B cell (primary cell): ENCODE results near the gene SLC48A1. TPM values are rescaled to one million over a fixed set of nuclear protein-coding genes. Genes with fewer than 3 reads are reported as not detected.

Source experiments
- ATAC-seq: fragments of 200-7000 bp; cut with Tn5 transposase; one replicate; pipeline ENCODE4 v1.10.0; 2021; ENCODE audit warnings: low read depth, mild to moderate bottlenecking, moderate number of reproducible peaks, moderate library complexity
- CTCF ChIA-PET: fragments of 350-600 bp; sonication (Branson Sonifier 250); formaldehyde crosslinking; loops from one replicate; lab custom pipeline; 2021; ENCODE audit warnings: antibody characterized with exemption, inconsistent platforms; lab: Charles Lee
- POLR2A ChIA-PET: fragments of 350-600 bp; sonication (Branson Sonifier 250); formaldehyde crosslinking; loops from one replicate; lab custom pipeline; 2021; ENCODE audit warnings: antibody characterized with exemption; lab: Charles Lee
- DNase-seq: peaks from one replicate; pipeline ENCODE4 v3.0.0; 2013
- H2AFZ ChIP-seq: 2 replicates; pipeline ENCODE4 v1.6.1; 2012; ENCODE audit warnings: mild to moderate bottlenecking, low read depth, low read length; ENCODE audit not compliant: insufficient read depth, poor library complexity, severe bottlenecking
- H3K27ac ChIP-seq, 2 donors: 1 replicate in 1 of 2; 2 replicates in 1 of 2; pipeline ENCODE4 v1.5.1; 2012 to 2013; ENCODE audit warnings: low read length in 2 of 2, mild to moderate bottlenecking in 2 of 2, moderate library complexity in 1 of 2
- H3K27me3 ChIP-seq, 4 experiments: fragments of 200-600 bp in 1 of 4; sonication (generic) in 1 of 4; replicated peaks in 1 of 4; 1 replicate in 2 of 4; 2 replicates in 2 of 4; pipeline versions ENCODE4 v1.6.1 to v1.7.0; 2013 to 2016; ENCODE audit warnings: low read length in 3 of 4, mild to moderate bottlenecking in 2 of 4, mixed read lengths in 1 of 4, moderate library complexity in 1 of 4; ENCODE audit not compliant: insufficient read depth in 4 of 4, control insufficient read depth in 3 of 4; ENCODE audit errors: control extremely low read depth in 1 of 4
- H3K36me3 ChIP-seq, 2 experiments: replicated peaks in 1 of 2; 1 replicate in 1 of 2; 2 replicates in 1 of 2; pipeline versions ENCODE4 v1.6.1 to v1.7.1; 2013; ENCODE audit warnings: low read length in 1 of 2; ENCODE audit not compliant: insufficient read depth in 2 of 2, control insufficient read depth in 1 of 2; ENCODE audit errors: control extremely low read depth in 1 of 2, extremely low read depth in 1 of 2
- H3K4me1 ChIP-seq, 2 donors: fragments of 200-600 bp in 1 of 2; sonication (generic) in 1 of 2; 1 replicate in 1 of 2; 2 replicates in 1 of 2; pipeline versions ENCODE4 v1.5.1 to v1.6.1; 2013 to 2017; ENCODE audit warnings: low read length in 2 of 2; ENCODE audit not compliant: control insufficient read depth in 2 of 2, insufficient read depth in 2 of 2
- H3K4me2 ChIP-seq: replicated peaks from 2 replicates; pipeline ENCODE3; 2012; ENCODE audit warnings: mild to moderate bottlenecking, low read depth, low read length; ENCODE audit not compliant: poor library complexity, severe bottlenecking
- H3K4me3 ChIP-seq, 5 experiments: fragments of 200-600 bp in 1 of 5; sonication (generic) in 1 of 5; 1 replicate in 3 of 5; 2 replicates in 2 of 5; pipeline versions ENCODE4 v1.5.1 to v1.7.0; 2011 to 2016; ENCODE audit warnings: low read length in 4 of 5, mild to moderate bottlenecking in 4 of 5, low read depth in 2 of 5, control low read depth in 1 of 5, moderate library complexity in 1 of 5; ENCODE audit not compliant: insufficient read depth in 1 of 5; ENCODE audit errors: control extremely low read depth in 1 of 5, extremely low read depth in 1 of 5
- H3K79me2 ChIP-seq: fragments of 200-600 bp; sonication (generic); one replicate; pipeline ENCODE4 v1.6.0; 2016; ENCODE audit warnings: low read length; ENCODE audit not compliant: control insufficient read depth, insufficient read depth
- H3K9ac ChIP-seq: fragments of 200-600 bp; sonication (generic); 2 replicates; pipeline ENCODE4 v1.6.1; 2017; ENCODE audit warnings: mild to moderate bottlenecking, low read length, moderate library complexity
- H3K9me3 ChIP-seq, 3 donors: one replicate each; pipeline versions ENCODE4 v1.6.1 to v1.7.1; 2013; ENCODE audit warnings: low read length in 2 of 3; ENCODE audit not compliant: control insufficient read depth in 2 of 3, insufficient read depth in 1 of 3; ENCODE audit errors: control extremely low read depth in 1 of 3
- H4K20me1 ChIP-seq: 2 replicates; pipeline ENCODE4 v1.6.0; 2012; ENCODE audit warnings: mild to moderate bottlenecking, low read length; ENCODE audit not compliant: insufficient read depth, control insufficient read depth, poor library complexity, severe bottlenecking
- H3K27ac Mint-ChIP-seq: one replicate; pipeline ENCODE4 v1.8.0; 2021; ENCODE audit warnings: mixed read lengths
- H3K27me3 Mint-ChIP-seq: one replicate; pipeline ENCODE4 v1.8.0; 2021; ENCODE audit warnings: mixed read lengths
- H3K4me1 Mint-ChIP-seq: one replicate; pipeline ENCODE4 v1.8.0; 2021; ENCODE audit warnings: mixed read lengths
- H3K4me3 Mint-ChIP-seq: one replicate; pipeline ENCODE4 v1.8.0; 2021; ENCODE audit warnings: mixed read lengths
- H3K9me3 Mint-ChIP-seq: one replicate; pipeline ENCODE4 v1.8.0; 2022; ENCODE audit warnings: mixed read lengths; ENCODE audit not compliant: insufficient read depth
- CTCF ChIP-seq: fragments of 200-600 bp; IDR thresholded peaks from one replicate; pipeline ENCODE4 v1.8.0; 2022; ENCODE audit warnings: antibody characterized with exemption, mild to moderate bottlenecking
- EZH2 ChIP-seq: IDR thresholded peaks from 2 replicates; pipeline ENCODE4 v1.6.1; 2012; ENCODE audit warnings: borderline replicate concordance, low read depth, mild to moderate bottlenecking, moderate library complexity, low read length; ENCODE audit not compliant: insufficient read depth, poor library complexity, severe bottlenecking
- WGBS: methylation state at CpG from one replicate; pipeline ENCODE4 v1.1.5; 2013; ENCODE audit warnings: missing lambda C conversion rate; ENCODE audit not compliant: insufficient coverage; 5-methylcytosine and 5-hydroxymethylcytosine counted together
- intact Hi-C: fragments of 100-400 bp; cut with micrococcal nuclease; formaldehyde crosslinking; loops from one replicate; pipeline ENCODE4 v1.10.0; 2022
- polyA plus RNA-seq: library from polyadenylated mRNA; depleted of rRNA; stranded (reverse); fragments of >200 nt; gene quantifications from 2 replicates; pipeline ENCODE4 v1.2.3, GENCODE V29; 2012
- total RNA-seq, 2 donors: library from RNA; stranded (reverse); fragments of 120-200 nt in 1 of 2; gene quantifications; 1 replicate in 1 of 2; 2 replicates in 1 of 2; pipeline versions ENCODE4 v1.2.3 to v1.2.4, GENCODE V29; 2013 to 2022

The SLC48A1 gene
- total and polyA plus RNA-seq, 2 donors (not counting 1 experiment from before 2014, with no cell fraction given): 8.0 to 20.0 TPM

DNA sequence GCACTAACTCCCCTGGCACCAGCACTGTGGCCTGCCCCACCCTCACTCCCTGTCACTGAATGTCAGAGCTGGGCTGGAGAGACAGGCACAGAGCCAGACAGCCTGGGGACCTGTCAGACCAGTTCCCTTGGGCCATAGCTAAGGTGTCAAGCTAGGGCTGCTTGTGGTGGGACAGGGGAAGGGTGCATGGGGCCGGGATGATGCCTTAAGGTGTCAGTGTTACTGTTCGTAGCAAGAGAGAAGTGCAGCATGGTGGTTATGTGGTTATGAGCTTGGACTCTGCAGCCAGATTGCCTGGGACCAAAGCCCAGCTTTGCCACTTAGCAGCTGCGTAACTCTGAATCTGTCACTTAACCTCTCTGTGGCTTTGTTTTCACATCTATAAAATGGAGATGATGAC, 18.2 kb upstream of the SLC48A1 start:
- TF ChIP-seq EZH2: no peak
- DNase-seq (no peak), ATAC-seq (no peak)
- Mint-ChIP-seq H3K27me3 (no peaks in the 10 kb centered on the region), H3K9me3 (no peaks in the 10 kb centered on the region), H3K4me1 (peaks cover 60% of the 10 kb centered on the region), H3K27ac (peak overlapping the region; percentile 69), H3K4me3 (peak overlapping the region; percentile 42)
- no peaks in the 10 kb centered on the region for H3K36me3 ChIP-seq
- no peak overlapping the region for H2AFZ ChIP-seq
- peak overlapping the region; percentile 58 for H3K4me2 ChIP-seq
- H3K9ac ChIP-seq: peak overlapping the region; percentile 17
- no peaks in the 10 kb centered on the region for H3K9me3 ChIP-seq
- H3K27me3 ChIP-seq: no peaks in the 10 kb centered on the region
- H4K20me1 ChIP-seq: no peaks in the 10 kb centered on the region
- 60% methylated on average over 2 of the region's 3 CpGs for WGBS
- intact Hi-C loops: no loop called here
- no peak overlapping the region for H3K27ac ChIP-seq
- POLR2A ChIA-PET: interaction anchor here (0.6 to 7.3 kb wide), 4 partner anchors 13 to 89 kb away, joined by 3 to 43 read pairs (median 6); no protein-coding TSS in a partner anchor
- H3K79me2 ChIP-seq: no peaks in the 10 kb centered on the region
- H3K4me1 ChIP-seq: peaks cover 57 to 67% of the 10 kb centered on the region in 2 donors
- CTCF ChIA-PET: interaction anchor here (0.8 to 14.1 kb wide), 8 partner anchors 8 to 86 kb away, joined by 3 to 452 read pairs (median 17); partner anchors contain the start of gene SLC48A1
- peak overlapping the region in 1 of 5 experiments; percentile 15 for H3K4me3 ChIP-seq

DNA sequence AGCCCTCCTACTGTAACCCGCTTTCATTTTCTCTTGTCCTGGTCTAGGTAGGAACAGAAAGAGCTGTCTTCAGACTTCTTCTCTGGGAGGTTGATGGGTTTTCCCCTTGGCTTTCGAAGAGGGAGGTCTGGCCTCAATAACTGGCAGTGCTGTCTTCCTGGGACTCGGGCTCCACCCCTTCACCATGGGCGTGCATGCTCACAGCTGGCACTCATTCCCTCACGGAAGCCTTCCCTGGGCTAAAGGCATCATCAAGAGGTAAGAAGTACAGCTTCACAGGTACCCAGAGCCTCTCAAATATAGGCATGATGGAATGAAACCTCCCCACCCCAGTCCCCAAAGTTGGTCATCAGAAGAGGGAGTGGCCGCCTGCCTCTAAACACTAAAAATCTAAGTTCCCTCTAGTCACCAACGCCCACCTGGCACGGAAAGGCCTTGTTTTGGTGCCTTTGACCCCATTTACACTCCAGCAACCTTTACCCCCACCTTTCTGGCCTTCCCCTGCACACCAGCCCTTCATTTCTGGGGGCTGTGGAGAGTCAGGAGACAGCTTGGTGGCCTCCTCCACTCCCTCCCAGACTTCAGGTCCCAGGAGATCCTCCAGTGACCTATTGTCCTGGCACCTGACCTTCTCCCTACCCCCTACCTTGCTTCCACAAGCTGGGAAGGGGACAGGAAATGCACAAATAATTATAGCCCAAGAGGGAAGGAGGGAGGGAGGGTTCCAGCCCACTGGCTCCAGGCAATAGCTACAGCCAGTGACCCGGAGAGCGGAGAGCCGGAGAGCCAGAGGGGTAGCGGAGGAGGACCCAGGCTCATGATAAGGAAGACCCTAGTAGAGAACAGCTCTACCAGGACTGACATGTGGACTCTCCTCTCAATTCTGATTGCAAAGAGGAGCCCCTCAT, 17.1 kb upstream of the SLC48A1 start:
- peak; percentile 64 for DNase-seq
- Histone ChIP-seq H3K4me2 (peak overlapping the region; percentile 58), H3K4me3 (peak overlapping the region in 1 of 5 experiments; percentile 15), H3K9me3 (no peaks in the 10 kb centered on the region), H3K27me3 (no peaks in the 10 kb centered on the region), H2AFZ (peak overlapping the region; percentile 3), H3K79me2 (no peaks in the 10 kb centered on the region), H4K20me1 (no peaks in the 10 kb centered on the region), H3K4me1 (peaks cover 57 to 69% of the 10 kb centered on the region in 2 donors), H3K36me3 (no peaks in the 10 kb centered on the region), H3K9ac (peak overlapping the region; percentile 17), H3K27ac (peak overlapping the region; percentile 42 to 63)
- Mint-ChIP-seq H3K4me1 (peaks cover 61% of the 10 kb centered on the region), H3K4me3 (peak overlapping the region; percentile 42), H3K27ac (peak overlapping the region; percentile 69), H3K27me3 (no peaks in the 10 kb centered on the region), H3K9me3 (no peaks in the 10 kb centered on the region)
- TF ChIP-seq CTCF: no peak
- POLR2A ChIA-PET: interaction anchor here (0.6 to 7.3 kb wide), 4 partner anchors 14 to 88 kb away, joined by 3 to 43 read pairs (median 6); no protein-coding TSS in a partner anchor
- peak; percentile 16 for ATAC-seq
- intact Hi-C loops: no loop called here
- WGBS: 76% methylated on average over 6 of the region's 12 CpGs
- CTCF ChIA-PET: interaction anchor here (0.8 to 14.1 kb wide), 10 partner anchors 7 to 85 kb away, joined by 3 to 452 read pairs (median 4); partner anchors contain the start of gene SLC48A1
